BLaER1 (cell line): ENCODE measurements around the gene CDKL5.

Experiments
- H3K27ac ChIP-seq: shearing (Covaris generic); formaldehyde crosslinking; 2 replicates; pipeline ENCODE4 v1.8.1; 2022
- H3K27me3 ChIP-seq: shearing (Covaris generic); formaldehyde crosslinking; 2 replicates; pipeline ENCODE4 v1.8.1; 2022
- H3K36me3 ChIP-seq: shearing (Covaris generic); formaldehyde crosslinking; 2 replicates; pipeline ENCODE4 v1.8.1; 2022
- H3K4me1 ChIP-seq: shearing (Covaris generic); formaldehyde crosslinking; 2 replicates; pipeline ENCODE4 v1.8.1; 2022
- H3K4me2 ChIP-seq: shearing (Covaris generic); formaldehyde crosslinking; 2 replicates; pipeline ENCODE4 v1.8.1; 2022
- H3K4me3 ChIP-seq: shearing (Covaris generic); formaldehyde crosslinking; 2 replicates; pipeline ENCODE4 v1.8.1; 2022
- H3K9ac ChIP-seq: shearing (Covaris generic); formaldehyde crosslinking; 2 replicates; pipeline ENCODE4 v1.8.1; 2022
- H3K9me3 ChIP-seq: shearing (Covaris generic); formaldehyde crosslinking; 2 replicates; pipeline ENCODE4 v1.8.1; 2022
- H4K20me1 ChIP-seq: shearing (Covaris generic); formaldehyde crosslinking; 2 replicates; pipeline ENCODE4 v1.8.1; 2022
- Cebpa-rat ChIP-seq: shearing (Covaris generic); IDR thresholded peaks from 2 replicates; pipeline ENCODE4 v1.8.1; 2022

CDKL5 gene

GRCh38 chrX:18534949-18535348 is 109.5 kb downstream of the CDKL5 start:
- H3K27me3 ChIP-seq: peaks cover 79% of the 10 kb centered on the region
- no peak for TF ChIP-seq Cebpa-rat
- H4K20me1 ChIP-seq: no peaks in the 10 kb centered on the region
- H3K9ac ChIP-seq: no peak overlapping the region
- no peaks in the 10 kb centered on the region for H3K4me1 ChIP-seq
- no peak overlapping the region for H3K4me2 ChIP-seq
- no peak overlapping the region for H3K27ac ChIP-seq
- no peaks in the 10 kb centered on the region for H3K36me3 ChIP-seq
- no peak overlapping the region for H3K4me3 ChIP-seq
- H3K9me3 ChIP-seq: no peaks in the 10 kb centered on the region

- H3K4me3 ChIP-seq: no peak overlapping the region
- H3K27ac ChIP-seq: no peak overlapping the region
- no peak for TF ChIP-seq Cebpa-rat
- peaks cover 79% of the 10 kb centered on the region for H3K27me3 ChIP-seq
- H3K4me2 ChIP-seq: no peak overlapping the region
- H3K4me1 ChIP-seq: no peaks in the 10 kb centered on the region
- H4K20me1 ChIP-seq: no peaks in the 10 kb centered on the region
- no peak overlapping the region for H3K9ac ChIP-seq
- H3K36me3 ChIP-seq: no peaks in the 10 kb centered on the region
- no peaks in the 10 kb centered on the region for H3K9me3 ChIP-seq
Measured at GRCh38 chrX:18537068-18537467, 111.7 kb downstream of the CDKL5 start.

GRCh38 chrX:18537524-18537923 is 112.1 kb downstream of the CDKL5 start:
- Histone ChIP-seq H3K36me3 (no peaks in the 10 kb centered on the region), H3K27ac (no peak overlapping the region), H4K20me1 (no peaks in the 10 kb centered on the region), H3K9ac (no peak overlapping the region), H3K4me1 (no peaks in the 10 kb centered on the region), H3K4me2 (no peak overlapping the region), H3K4me3 (no peak overlapping the region), H3K9me3 (no peaks in the 10 kb centered on the region), H3K27me3 (peaks cover 79% of the 10 kb centered on the region)
- no peak for TF ChIP-seq Cebpa-rat

- no peak overlapping the region for H3K9ac ChIP-seq
- TF ChIP-seq Cebpa-rat: no peak
- H3K27me3 ChIP-seq: peaks cover 75% of the 10 kb centered on the region
- H3K36me3 ChIP-seq: no peaks in the 10 kb centered on the region
- no peak overlapping the region for H3K4me2 ChIP-seq
- H3K4me3 ChIP-seq: no peak overlapping the region
- no peaks in the 10 kb centered on the region for H3K4me1 ChIP-seq
- H3K9me3 ChIP-seq: no peaks in the 10 kb centered on the region
- H4K20me1 ChIP-seq: no peaks in the 10 kb centered on the region
- no peak overlapping the region for H3K27ac ChIP-seq
Measured at GRCh38 chrX:18542131-18542530, 116.7 kb downstream of the CDKL5 start.

- Histone ChIP-seq H3K9me3 (no peaks in the 10 kb centered on the region), H3K4me2 (no peak overlapping the region), H3K27me3 (peaks cover 75% of the 10 kb centered on the region), H3K27ac (no peak overlapping the region), H3K36me3 (no peaks in the 10 kb centered on the region), H3K4me1 (no peaks in the 10 kb centered on the region), H4K20me1 (no peaks in the 10 kb centered on the region), H3K4me3 (no peak overlapping the region), H3K9ac (no peak overlapping the region)
- no peak for TF ChIP-seq Cebpa-rat
Measured at GRCh38 chrX:18542905-18543304, 117.5 kb downstream of the CDKL5 start.

GRCh38 chrX:18543738-18544137 is 118.3 kb downstream of the CDKL5 start:
- no peak overlapping the region for H3K9ac ChIP-seq
- no peak overlapping the region for H3K4me2 ChIP-seq
- H3K4me3 ChIP-seq: no peak overlapping the region
- H3K9me3 ChIP-seq: no peaks in the 10 kb centered on the region
- H3K4me1 ChIP-seq: no peaks in the 10 kb centered on the region
- H3K36me3 ChIP-seq: no peaks in the 10 kb centered on the region
- no peaks in the 10 kb centered on the region for H4K20me1 ChIP-seq
- no peak for TF ChIP-seq Cebpa-rat
- no peak overlapping the region for H3K27ac ChIP-seq
- H3K27me3 ChIP-seq: peaks cover 77% of the 10 kb centered on the region

- Histone ChIP-seq H3K4me3 (no peak overlapping the region), H3K4me1 (no peaks in the 10 kb centered on the region), H3K4me2 (no peak overlapping the region), H3K27ac (no peak overlapping the region), H3K9me3 (no peaks in the 10 kb centered on the region), H3K27me3 (peaks cover 90% of the 10 kb centered on the region), H3K36me3 (no peaks in the 10 kb centered on the region), H4K20me1 (no peaks in the 10 kb centered on the region; the same call in 1 of the 2 replicates), H3K9ac (no peak overlapping the region)
- TF ChIP-seq Cebpa-rat: no peak
Measured at GRCh38 chrX:18545771-18546170, 120.4 kb downstream of the CDKL5 start.

- H3K4me3 ChIP-seq: no peak overlapping the region
- no peaks in the 10 kb centered on the region for H3K9me3 ChIP-seq
- H3K36me3 ChIP-seq: no peaks in the 10 kb centered on the region
- no peak overlapping the region for H3K9ac ChIP-seq
- H3K4me2 ChIP-seq: no peak overlapping the region
- peaks cover 74% of the 10 kb centered on the region for H3K27me3 ChIP-seq
- no peaks in the 10 kb centered on the region; the same call in 1 of the 2 replicates for H4K20me1 ChIP-seq
- H3K4me1 ChIP-seq: no peaks in the 10 kb centered on the region
- TF ChIP-seq Cebpa-rat: no peak
- no peak overlapping the region for H3K27ac ChIP-seq
Measured at GRCh38 chrX:18548996-18549395, 123.6 kb downstream of the CDKL5 start.

- Histone ChIP-seq H3K27me3 (peaks cover 68% of the 10 kb centered on the region), H3K27ac (no peak overlapping the region), H4K20me1 (no peaks in the 10 kb centered on the region; the same call in 1 of the 2 replicates), H3K36me3 (no peaks in the 10 kb centered on the region), H3K4me1 (no peaks in the 10 kb centered on the region), H3K4me3 (no peak overlapping the region), H3K4me2 (no peak overlapping the region), H3K9me3 (no peaks in the 10 kb centered on the region), H3K9ac (no peak overlapping the region)
- no peak for TF ChIP-seq Cebpa-rat
Measured at GRCh38 chrX:18549643-18550042, 124.2 kb downstream of the CDKL5 start.

GRCh38 chrX:18557879-18558278 is 132.5 kb downstream of the CDKL5 start:
- no peaks in the 10 kb centered on the region for H3K9me3 ChIP-seq
- no peak overlapping the region for H3K27ac ChIP-seq
- peaks cover 73% of the 10 kb centered on the region for H3K27me3 ChIP-seq
- no peak overlapping the region for H3K9ac ChIP-seq
- no peak overlapping the region for H3K4me2 ChIP-seq
- no peak for TF ChIP-seq Cebpa-rat
- H3K36me3 ChIP-seq: no peaks in the 10 kb centered on the region
- no peak overlapping the region for H3K4me3 ChIP-seq
- no peaks in the 10 kb centered on the region for H4K20me1 ChIP-seq
- no peaks in the 10 kb centered on the region for H3K4me1 ChIP-seq

- Histone ChIP-seq H3K4me2 (no peak overlapping the region), H4K20me1 (no peaks in the 10 kb centered on the region), H3K36me3 (no peaks in the 10 kb centered on the region), H3K9ac (no peak overlapping the region), H3K4me3 (no peak overlapping the region), H3K4me1 (no peaks in the 10 kb centered on the region), H3K27me3 (peaks cover 74% of the 10 kb centered on the region), H3K27ac (no peak overlapping the region), H3K9me3 (no peaks in the 10 kb centered on the region)
- TF ChIP-seq Cebpa-rat: no peak
Measured at GRCh38 chrX:18558799-18559198, 133.4 kb downstream of the CDKL5 start.
